LoVo (cell line): Measurements from ENCODE around the gene FCRL4.

ENCODE experiments used
- DNase-seq: peaks from one replicate; pipeline ENCODE4 v3.0.0-alpha.2; 2016; ENCODE audit warnings: low spot score

FCRL4 gene

DNA sequence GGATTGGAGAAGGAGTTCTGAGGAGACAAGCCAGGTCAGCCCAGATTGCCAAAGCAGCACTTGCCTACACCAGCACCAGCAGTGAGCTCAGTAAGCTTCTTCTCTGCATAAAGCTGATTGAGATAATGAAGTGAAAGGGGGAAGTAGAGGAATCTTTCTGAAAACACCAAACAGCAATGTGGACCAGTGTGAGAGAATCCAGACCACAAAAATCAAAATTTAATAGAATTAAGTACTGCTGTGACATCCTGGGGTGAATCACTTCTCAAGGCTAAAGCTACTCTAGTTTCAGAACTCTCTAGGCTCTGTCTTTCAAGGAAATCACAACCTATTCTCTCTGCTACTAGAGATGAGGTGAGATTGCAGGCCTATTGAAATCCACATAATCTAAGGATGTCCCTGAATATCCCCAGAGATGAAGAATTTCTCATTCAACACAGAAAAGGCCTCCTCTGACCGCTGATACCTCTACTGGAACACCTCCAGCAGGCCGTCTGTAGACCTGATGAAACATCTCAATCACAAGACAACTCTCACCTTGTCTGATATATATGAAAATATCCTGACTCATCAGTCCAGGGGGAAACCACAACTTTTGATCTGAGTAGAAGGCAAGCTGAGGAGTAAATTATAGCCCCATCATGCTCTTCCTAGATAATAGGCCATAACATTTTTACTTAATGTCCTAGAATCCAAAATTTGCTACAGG lies at the start of gene FCRL4:
FCRL4 (minus strand) TSS at position 127 of the 709 bp plus-strand sequence. CDS start 141 bp downstream, outside the sequence.
- DNase-seq = no peak

DNA sequence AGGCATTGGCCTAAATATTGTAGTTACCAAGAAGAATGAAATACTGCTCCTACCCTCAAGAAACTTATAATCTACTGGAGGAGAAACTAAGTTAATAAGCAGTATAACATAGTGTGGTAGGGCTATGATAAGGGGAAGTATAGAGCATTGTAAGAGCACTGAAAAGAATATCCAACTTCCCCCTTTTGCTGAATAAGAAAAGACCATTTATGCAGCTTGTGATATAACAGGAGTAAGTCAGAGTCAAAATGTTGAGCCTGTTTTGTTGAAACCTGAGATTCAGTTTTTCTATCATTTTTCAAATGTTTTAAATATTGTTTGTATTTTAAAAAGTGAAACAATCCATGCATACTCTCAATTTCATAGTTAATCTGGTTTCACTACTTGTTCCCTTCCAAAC lies 48.3 kb upstream of the FCRL4 start:
- DNase-seq = no peak

DNA sequence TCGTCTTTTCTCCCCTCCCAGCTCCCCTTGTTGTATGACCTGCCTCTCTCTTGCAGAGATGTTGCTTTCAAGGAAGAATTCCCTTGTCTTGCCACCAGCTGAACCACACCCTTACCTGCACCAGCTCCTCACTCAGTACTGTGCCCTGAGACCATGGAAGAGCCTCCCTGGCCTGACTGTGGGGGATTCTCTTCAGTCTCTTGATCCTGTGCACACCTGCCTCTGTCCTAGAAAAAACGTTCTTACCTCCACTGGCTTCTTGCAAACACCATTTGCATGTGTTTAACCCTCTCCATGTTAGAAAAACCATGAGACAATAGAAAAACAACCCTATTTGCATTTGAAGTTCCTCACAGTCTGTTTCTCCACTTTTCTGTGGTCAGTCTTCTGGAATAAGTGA lies 43.3 kb upstream of the FCRL4 start:
- DNase-seq = no peak

DNA sequence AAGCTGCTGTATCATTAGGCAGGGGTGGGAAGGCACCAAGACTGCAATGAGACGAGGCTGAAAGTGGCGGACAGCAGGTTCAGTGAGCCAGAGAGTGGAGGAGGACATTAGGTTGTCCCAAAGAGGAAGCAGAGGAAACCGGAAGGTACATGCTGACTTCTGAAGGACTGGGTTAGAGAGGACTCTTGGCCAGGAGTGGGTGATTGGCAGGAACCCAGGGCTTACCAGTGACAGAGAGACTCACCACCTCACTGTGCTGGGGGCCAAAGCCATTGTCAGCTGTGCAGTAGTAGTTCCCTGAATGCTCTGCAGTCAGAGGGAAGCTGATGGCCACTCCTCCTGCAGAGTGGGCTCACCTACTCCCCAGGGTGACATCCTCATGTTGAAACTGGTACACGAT lies 41.9 kb upstream of the FCRL4 start:
- no peak for DNase-seq

DNA sequence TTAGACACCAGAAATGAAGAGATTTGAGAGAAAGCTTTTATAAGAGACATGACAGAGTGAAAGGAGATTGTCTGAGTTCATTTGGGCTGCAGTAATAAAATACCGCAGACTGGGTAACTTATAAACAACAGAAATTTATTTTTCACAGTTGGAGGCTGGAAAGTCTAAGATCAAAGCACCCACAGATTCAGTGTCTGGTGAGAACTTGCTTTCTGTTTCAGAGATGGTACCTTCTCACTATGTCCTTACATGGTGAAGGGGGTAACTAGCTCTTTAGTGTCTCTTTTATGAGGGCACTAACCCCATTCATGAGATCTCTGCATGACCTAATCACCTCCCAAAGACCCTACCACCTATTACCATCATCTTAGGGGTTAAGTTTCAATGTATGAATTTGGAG lies 30.9 kb upstream of the FCRL4 start:
- DNase-seq = no peak

DNA sequence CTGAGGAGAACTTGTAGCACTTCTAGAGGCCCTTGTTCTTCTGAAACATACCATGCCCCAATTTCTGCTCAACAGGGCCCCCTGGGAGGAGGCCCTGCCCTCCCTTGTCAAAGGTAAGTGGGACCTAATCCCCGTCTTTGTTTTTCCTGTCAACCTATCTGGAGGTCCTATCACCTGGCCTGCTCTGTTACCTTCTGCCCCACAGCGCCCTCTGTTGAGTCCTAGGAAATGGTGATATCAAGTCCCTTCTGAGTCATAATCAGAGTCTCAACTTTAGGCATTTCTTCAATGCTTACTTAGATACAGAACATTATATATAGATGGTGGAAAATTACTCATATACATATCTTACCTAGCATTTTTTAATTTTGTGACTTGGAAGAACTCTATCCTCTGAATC lies 28.2 kb upstream of the FCRL4 start:
- DNase-seq = no peak

DNA sequence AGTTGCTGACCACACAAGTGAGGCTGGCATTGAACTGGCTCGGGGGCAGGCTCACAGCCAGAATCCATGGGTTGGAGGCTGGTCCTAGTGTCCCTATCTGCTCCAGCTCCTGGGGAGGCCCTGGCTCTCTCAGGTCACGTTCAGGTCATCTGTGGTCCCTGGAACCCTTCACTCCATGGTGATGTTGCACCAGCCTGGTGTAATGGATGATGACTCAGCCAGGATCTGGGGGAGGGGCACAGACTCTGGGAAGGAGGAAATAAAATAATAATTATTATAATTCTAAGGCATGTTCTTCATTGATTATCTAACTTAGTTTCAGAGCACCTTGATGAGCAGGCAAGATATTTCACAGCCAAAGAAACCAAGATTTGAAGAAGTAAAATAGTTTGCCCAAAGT lies 26.6 kb upstream of the FCRL4 start:
- DNase-seq = no peak

DNA sequence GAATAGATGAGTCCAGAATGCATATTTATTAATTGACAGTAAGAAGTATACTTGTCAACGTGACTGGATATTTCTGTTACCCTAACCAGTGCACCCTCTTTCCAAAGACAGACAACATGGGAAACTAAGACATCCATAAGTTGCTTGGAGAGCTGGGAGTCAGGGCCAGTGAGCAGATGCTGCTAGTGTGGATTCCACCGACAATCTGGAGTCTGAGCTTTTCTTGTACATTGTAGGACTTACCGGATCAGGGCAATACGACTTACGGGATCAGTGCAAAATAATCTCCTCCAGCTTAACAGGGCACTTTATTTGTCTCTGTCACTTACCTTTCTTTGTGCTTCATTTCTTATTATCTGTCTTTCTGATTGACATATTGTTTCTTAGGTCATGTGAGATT lies 24.6 kb upstream of the FCRL4 start:
- no peak for DNase-seq

DNA sequence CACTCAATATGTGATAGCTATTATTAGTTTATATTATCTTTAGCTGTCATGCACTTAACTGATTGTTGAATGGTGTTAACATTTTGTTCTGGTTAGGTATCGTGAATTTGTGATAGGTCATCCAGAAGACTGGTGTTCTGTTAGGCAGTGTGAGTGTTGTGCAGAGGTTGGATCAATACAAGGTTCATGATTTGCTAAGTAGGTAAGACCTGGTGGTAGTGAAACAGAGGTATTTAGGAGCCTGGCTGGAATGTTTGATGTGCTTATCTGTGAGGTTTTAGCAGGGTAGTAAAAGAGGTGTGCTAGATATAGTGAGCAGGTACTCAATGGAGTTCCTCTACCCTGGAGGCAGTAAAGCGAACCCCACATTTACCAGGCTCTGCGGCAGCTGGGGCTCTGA lies 20.3 kb upstream of the FCRL4 start:
- no peak for DNase-seq

DNA sequence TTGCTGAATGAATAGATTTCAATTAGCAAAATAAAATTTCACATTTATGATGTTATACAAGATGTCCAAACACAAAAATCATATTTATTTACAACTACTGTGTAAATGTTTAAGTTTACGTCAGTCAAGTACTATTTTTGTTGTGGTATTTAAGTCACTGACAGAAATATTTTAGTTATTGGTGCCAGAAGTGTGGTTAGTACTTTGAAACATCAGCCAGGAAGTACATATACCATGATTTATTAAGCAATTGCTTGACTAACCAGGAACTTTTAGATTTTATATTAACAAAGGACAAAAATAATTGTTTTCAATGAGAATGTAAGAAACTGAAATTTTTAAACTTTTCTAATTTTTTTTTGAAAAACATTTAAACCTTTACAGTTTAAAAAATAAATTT lies 2.4 kb upstream of the FCRL4 start:
- DNase-seq = no peak

DNA sequence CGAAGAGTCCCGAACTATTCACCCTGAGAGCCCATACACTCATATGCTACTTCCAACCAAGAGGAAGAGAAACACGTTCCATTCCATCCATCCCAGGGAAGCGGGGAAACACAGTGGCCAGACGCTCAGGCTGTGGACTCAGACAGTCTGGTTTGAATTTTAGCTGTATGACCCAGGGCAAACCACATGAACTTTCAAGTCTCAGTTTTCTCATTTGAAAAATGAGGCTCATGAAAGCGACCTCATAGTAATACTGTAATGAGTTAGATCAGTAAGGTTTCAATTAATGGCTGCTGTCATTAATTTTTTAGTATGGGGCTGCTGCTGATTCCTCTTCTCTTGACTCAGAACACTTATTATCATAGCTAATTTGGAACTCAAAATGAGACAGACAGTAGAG lies 1.5 kb downstream of the FCRL4 start:
- DNase-seq = no peak

DNA sequence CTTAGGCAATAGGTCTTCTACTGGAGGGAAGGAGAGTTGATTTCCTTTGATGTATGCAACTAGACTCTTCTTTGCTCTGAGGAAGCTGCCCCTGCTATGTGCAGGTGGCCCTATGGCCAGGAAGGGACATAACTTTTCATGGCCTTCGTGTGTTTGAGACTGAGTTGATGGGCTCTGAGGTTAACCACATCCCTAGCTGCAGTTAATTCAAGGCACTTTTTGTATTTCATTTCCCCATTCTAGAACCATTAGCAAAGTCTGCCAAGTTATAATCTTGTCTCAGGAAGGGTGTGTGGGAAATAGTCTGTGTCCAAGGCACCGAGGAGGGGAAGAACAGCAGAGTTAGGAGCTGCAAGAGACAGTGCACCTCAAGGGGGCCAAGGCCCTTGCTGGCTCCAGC lies 2.5 kb downstream of the FCRL4 start:
- DNase-seq = no peak

DNA sequence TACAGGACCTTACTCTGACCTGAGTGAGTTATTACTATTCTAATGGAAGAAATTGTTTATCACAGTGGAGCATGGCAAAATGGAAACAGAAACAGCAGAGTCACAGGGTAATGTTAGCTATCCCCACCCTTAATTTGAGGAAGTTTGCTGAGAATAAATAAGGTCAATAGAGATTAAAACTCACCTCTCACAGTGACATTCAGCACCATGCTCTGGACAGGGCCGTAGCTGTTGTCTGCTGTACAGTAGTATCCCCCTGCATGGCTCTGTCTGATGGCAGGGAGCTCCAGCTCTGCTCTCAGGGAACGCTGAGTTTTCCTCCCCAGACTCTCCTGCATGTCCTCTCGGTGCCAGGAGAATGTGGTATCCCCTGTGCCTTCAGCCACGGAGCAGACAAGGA lies 11.9 kb downstream of the FCRL4 start:
- DNase-seq = no peak

DNA sequence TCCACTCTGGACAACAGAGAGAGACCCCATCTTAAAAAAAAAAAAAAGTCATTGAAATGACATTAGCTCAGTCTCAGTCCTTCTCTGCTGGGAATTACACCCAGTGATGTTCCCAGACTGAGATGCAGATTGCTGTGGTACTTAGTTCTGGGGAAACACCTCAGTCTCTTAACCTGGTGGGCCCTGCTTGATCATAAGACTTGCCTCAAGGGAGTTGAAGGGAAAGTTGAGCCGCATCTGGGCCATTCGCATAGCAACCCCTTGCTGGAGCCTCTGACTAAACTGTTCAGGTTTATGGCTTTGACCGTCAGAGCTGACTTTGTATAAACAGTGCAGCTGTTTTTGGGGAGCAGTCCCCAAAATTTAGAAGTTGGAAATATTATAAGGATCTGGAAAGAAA lies 13.4 kb downstream of the FCRL4 start:
- DNase-seq = no peak

DNA sequence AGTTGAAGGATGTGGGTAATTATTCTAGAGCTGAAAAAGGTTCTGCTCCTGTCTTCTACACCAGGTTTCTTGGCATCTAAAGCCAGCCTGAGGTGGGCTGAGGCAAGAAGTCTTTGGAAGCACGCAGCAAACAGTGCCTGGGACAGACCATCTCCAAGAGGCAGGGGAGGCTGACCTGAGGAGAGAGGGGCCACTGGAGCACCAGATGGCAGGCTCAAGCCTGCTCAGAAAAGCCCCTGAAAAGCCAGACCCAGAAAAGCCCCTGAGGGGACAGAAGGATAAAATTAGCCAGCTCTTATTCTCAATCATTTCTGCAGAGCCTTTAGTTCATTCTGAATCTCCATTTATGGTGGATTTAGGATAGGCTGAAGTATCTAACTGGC lies 17.1 kb downstream of the FCRL4 start:
- DNase-seq = no peak

DNA sequence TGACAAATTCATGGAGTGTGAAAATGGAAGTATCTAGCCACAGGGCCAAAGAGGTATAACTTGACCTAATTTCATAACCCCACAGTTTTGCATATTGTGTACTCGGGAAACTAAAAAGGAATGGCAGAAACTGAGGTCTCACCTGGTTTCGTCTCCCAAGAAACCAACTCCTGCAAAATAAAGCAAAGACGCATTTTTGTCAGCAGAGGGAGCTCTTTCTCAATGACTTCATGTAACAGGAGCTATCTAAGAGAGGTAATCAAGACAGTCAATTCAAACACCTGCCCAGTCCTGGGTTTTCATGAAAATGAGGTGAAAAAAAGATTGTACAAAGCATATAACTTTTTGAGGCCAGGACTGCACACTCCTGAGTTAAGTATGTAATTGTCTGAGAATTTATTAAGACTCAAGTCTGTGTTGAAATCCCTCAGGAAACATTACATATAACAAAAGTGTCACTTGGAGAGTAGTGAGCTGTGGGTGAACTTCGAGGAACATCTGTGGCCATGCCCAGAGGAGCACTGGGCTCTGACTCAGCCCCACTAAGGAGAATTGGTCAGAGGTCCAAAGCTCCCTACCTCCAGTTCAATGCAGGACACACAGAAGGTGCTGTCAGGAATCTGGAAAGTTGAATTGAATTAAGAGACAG lies 17.6 kb downstream of the FCRL4 start:
- DNase-seq = peak; percentile 77

DNA sequence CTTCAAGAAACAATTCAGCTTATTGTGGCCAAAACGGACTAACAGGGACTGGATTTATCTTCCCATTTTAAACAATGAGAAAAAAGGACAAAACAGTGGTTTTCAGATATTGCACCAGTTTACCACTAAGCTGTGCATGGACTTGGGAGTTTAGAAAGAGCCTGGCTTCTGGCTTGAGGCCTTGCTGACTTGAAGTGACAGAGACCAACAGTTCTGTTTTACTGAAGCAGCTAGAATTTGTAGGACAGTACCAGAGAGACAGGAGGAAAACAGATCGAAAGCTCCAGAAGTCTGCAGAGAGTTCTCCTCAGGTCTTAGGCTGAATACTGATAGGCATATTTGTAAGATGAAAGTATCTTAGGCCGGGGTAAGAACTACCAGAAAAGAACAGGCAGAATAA lies 20.5 kb downstream of the FCRL4 start:
- no peak for DNase-seq

DNA sequence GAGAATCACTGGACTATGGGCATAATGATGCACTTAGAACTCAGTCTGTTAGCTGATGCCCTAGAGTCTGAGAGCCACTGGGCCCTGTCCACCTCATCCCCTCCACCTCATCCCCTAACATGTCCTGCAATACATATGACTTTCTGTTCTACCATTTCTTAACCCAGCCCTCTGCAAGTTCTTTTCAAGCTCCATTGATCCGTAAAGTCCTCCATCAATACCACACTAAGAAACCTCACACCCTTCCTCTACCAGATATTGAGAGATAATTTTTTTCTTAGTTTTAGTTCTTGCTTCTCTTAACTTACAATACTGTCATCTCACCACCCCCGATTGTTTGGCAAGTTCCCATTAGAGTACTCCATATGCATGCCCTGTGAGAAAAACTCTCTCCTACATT lies 22.1 kb downstream of the FCRL4 start:
- DNase-seq = no peak

DNA sequence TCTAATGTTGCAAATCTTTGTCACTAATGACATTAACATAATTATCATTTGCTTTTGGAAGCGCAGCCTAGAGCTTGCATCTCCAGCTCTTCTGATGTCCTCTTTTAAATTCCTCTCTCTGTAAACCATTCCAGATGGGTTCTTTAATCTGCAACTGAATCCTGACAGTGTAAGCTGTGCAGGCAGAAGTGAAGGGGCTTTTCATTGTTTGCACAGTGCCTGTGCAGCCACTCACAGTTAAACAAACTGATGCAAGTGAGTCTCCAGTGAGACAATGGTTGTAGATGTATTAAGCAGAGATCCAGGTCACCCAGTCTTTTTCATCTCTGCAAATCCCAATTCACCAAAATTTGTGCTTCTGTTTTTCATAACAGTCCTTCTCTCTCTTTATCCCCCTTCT lies 23.0 kb downstream of the FCRL4 start:
- DNase-seq = no peak

DNA sequence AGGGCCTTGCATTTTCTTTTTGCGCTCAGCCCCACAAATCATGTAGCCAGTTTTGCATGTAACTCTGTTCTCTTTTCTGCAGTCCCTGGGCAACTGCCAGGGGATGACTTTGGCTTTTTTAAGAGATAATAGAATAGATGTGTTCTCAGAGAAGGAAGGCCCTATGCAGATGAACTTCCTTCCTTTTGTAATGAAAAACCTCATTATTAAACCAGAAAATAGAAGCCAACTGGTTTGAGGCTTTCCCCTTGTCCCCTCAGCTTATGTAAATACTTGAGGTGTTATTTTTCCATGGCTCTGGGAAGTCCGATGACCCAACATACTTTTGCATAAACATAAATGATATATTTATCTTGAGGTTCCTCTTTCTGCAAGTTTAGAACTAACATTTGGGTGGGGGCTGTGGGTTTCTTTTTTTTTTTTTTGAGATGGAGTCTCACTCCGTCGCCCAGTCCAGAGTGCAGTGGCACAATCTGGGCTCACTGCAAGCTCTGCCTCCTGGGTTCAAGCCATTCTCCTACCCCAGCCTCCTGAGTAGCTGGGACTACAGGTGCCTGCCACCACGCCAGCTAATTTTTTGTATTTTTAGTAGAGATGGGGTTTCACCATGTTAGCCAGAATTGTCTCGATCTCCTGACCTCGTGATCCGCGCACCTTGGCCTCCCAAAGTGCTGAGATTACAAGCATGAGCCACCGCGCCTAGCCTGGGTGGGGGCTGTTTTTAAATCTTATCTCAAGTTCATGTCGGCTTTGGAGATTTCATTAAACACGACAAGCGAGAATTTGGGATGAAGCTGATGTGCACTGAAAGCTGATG lies 31.2 kb downstream of the FCRL4 start:
- DNase-seq = no peak

DNA sequence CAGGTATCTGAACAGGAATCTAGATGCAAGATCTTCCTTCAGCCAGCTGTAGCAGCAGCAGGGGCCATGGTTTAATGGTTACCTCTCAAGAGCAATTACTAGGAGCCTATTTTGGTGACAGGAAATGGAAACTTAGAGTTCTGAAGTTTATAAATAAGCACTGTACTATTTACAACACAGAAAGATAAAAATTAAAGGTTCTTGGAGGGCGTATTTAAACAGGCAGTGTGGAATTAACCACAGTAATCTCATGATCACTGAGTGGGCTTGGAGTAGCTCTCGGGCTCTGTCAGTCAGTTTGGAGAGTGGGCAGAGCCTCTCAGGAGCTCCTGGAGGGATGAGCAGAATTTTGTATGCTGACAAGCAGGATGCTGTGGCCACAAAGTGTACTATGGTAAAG lies 35.4 kb downstream of the FCRL4 start:
- DNase-seq = no peak

DNA sequence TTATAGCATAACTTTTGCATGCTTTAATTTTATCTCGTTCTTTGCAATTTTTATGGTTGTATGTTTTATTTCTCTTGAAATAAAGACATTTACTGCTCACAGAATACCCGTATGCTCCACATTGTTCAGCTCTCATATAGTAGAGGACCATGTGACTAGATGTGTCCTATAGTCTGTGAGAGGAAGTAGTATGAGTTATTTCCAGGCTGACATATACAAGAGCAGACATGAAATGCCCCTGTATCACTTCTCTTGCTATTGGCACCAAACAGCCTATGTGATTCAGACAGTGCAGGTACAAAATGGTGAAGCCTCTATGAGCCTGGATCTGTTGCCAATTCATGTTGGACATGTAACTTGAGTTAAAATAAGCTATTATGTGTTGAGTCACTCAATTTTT lies 39.8 kb downstream of the FCRL4 start:
- no peak for DNase-seq
